NCI-H82 (cell line): ENCODE measurements around the gene TRIM46.
"Not testable (repeated sequence)": the region's sequence is repeated elsewhere in the genome, so short reads cannot be mapped to it uniquely, and the experiment has no call there.

Experiments used
- DNase-seq: peaks from one replicate; lab custom pipeline; 2025; lab: John Stamatoyannopoulos, UW

TRIM46 gene

GRCh38 chr1:155186067-155186793 is 12.6 kb downstream of the TRIM46 start:
- DNase-seq, result no peak

- no peak for DNase-seq
These were observed 13.3 kb downstream of the TRIM46 start for GRCh38 chr1:155186794-155187455.

- no peak for DNase-seq
These were observed 13.8 kb downstream of the TRIM46 start for GRCh38 chr1:155187456-155187891.

- DNase-seq, result no peak
These were observed 14.6 kb downstream of the TRIM46 start for GRCh38 chr1:155188268-155188667.

DNA sequence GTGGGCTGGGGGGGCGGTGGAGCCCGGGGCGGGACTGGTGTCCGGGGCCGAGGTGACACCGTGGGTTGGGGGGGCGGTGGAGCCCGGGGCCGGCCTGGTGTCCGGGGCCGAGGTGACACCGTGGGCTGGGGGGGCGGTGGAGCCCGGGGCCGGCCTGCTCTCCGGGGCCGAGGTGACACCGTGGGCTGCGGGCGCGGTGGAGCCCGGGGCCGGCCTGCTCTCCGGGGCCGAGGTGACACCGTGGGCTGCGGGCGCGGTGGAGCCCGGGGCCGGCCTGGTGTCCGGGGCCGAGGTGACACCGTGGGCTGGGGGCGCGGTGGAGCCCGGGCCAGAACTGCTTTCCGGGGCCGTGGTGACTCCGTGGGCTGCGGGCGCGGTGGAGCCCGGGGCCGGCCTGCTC is 16.3 kb downstream of the TRIM46 start:
- not testable (repeated sequence) for DNase-seq

GRCh38 chr1:155191904-155192303 is 18.3 kb downstream of the TRIM46 start:
- DNase-seq, result no peak

- DNase-seq, result no peak
These were observed 19.0 kb downstream of the TRIM46 start for GRCh38 chr1:155192346-155193274.

DNA sequence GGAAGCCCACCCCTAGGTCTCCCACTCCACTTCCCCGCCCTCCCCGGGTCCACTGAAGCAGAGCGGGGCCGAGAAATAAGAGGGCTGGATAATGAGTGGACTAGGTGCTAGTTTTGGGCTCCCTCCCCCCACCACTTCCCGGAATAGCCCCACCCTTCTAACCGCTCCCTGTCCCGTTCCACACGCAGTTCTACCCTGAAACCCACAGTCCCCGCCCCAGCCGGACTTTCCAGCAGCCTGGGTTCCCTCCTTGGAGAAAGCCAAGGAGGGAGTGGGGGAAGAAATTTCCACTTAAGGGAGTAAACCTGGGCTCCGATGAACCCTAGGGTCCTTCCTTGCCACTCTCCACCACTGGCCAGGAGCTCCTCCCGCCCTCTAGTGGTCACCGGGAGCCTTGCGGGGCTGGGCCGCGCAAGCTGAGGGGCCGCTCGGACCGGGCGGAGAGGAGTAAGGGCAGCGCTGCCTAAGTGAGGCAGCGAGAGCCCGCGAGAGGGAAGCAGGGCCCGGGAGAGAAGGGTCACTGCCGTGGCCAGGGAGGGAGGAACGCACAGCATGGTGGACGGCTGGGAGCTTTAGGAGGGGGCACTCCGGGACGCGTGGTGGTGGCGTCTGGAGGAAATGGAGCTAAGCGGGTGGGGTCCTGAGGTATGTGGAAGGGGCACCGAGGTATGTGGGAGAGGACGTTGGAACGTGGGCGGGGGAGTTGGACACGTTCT is 19.8 kb downstream of the TRIM46 start:
- peak; percentile 95 for DNase-seq

GRCh38 chr1:155193991-155194240 is 20.3 kb downstream of the TRIM46 start:
- not testable (repeated sequence) for DNase-seq

DNA sequence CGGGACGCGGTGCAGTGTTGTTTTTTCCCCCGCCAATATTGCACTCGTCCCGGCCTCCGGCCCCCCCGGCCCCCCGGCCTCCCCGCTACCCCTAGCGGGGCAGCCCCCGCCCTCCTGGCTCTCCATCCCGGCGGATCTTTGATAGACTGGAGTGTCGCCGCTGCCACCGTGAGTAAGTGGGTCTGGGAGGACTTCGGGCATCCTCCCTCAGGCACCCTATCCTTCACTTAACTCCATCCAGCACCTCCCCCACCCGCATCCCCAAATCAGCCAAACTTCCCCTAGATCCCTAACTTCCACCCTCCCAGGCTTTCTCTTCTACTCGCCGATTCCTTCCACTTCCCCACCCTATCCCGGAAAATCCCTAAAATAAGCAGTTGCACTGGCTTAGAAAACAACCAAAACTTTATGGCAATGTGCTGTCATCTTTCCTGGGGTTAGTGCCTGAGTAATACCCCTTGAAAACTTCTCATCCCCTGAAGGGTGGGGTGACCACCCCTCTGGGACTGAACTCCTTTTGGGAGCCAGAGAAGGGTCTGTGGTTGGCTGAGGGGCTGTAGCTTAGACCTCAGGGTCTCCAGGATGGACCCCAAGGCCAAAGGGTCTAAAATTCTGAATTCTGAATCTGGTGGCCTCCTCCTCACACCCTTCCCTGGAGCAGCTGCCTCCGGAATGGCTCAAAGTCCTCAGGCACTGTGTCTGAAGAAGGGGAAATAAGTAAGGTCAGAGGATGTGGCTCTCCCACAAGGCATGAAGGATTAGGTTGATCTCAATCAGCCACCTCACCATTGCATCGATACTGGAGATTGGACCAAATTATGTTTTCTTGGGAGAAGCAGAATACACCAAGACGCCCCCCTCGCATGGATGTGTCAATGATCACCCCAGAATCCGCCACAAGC is 21.8 kb downstream of the TRIM46 start:
- DNase-seq, result peak; percentile 61

DNA sequence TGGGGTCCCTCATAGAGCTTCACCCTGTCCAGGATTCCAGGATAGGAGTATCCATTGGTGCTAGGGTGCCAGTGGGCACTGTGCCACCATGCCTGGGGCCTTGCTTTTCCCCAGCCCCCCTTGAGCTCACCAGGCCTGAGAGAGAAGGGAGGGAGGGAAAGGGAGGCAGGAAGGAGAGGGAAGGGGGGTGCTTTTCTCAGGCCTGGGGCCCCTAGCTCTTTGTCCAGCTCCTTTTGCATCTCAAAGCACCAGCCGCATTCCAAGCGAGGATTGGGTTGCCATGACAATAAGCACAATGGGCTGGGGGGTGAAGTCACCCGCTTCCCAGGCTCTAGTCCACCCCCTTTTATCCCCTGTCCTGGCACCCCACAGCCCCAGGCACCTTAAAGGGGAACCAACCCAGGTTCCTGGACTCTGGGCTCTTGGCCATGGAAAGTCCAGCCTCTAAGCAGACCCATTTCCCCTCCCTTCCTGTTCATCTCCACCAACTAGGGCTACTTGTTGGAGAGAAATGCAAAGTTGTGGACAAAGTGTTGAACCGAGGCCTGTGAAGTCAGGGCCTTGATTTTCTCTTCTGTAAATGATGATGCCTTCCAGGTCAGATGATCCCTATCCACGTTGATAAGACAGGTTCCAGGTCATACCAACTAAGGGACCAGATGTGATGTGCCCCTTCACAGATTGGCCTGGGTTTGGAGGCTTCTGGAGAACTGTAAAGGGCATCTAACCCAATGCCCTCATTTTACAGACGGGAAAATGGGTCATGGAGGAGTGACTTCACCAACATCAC is 22.6 kb downstream of the TRIM46 start:
- DNase-seq, result no peak

GRCh38 chr1:155196893-155197638 is 23.4 kb downstream of the TRIM46 start:
- DNase-seq, result no peak

GRCh38 chr1:155197901-155198546 is 24.4 kb downstream of the TRIM46 start:
- DNase-seq, result no peak

- no peak for DNase-seq
These were observed 24.9 kb downstream of the TRIM46 start for GRCh38 chr1:155198547-155198906.

GRCh38 chr1:155199792-155200191 is 26.1 kb downstream of the TRIM46 start:
- DNase-seq, result no peak

GRCh38 chr1:155200920-155201319 is 27.3 kb downstream of the TRIM46 start:
- DNase-seq, result no peak

- no peak for DNase-seq
These were observed 28.5 kb downstream of the TRIM46 start for GRCh38 chr1:155202198-155202597.

- DNase-seq, result no peak
These were observed 29.3 kb downstream of the TRIM46 start for GRCh38 chr1:155202731-155203515.
